Dendritic cell treated with granulocyte-macrophage colony-stimulating factor and Interleukin-4, amounts not matched to agents 40 ng/mL and 50 ng/mL, for 4 days (primary cell): Measurements from ENCODE around the gene PALMD.

ENCODE experiments used
- H3K27ac Mint-ChIP-seq: one replicate; pipeline ENCODE4 v1.8.0; 2022; ENCODE audit warnings: mild to moderate bottlenecking, mixed read lengths
- H3K27me3 Mint-ChIP-seq: one replicate; pipeline ENCODE4 v1.8.0; 2022; ENCODE audit warnings: mild to moderate bottlenecking, mixed read lengths
- H3K36me3 Mint-ChIP-seq: one replicate; pipeline ENCODE4 v1.8.0; 2022; ENCODE audit warnings: low read depth, mixed read lengths
- H3K4me1 Mint-ChIP-seq: one replicate; pipeline ENCODE4 v1.8.0; 2022; ENCODE audit warnings: low read depth, mixed read lengths
- H3K4me3 Mint-ChIP-seq: one replicate; pipeline ENCODE4 v1.8.0; 2022; ENCODE audit warnings: mild to moderate bottlenecking, moderate library complexity, mixed read lengths
- H3K9me3 Mint-ChIP-seq: one replicate; pipeline ENCODE4 v1.8.0; 2022; ENCODE audit warnings: mixed read lengths
- intact Hi-C: fragments of 100-400 bp; cut with micrococcal nuclease; formaldehyde crosslinking; loops from one replicate; pipeline ENCODE4 v1.15.0; 2022

Gene PALMD

GRCh38 chr1:99660496-99660895, 14.6 kb downstream of the PALMD start:
- H3K9me3 Mint-ChIP-seq: no peaks in the 10 kb centered on the region
- H3K27me3 Mint-ChIP-seq: peaks cover 4% of the 10 kb centered on the region
- H3K27ac Mint-ChIP-seq: no peak overlapping the region
- no peak overlapping the region for H3K4me3 Mint-ChIP-seq
- no peaks in the 10 kb centered on the region for H3K4me1 Mint-ChIP-seq
- H3K36me3 Mint-ChIP-seq: no peaks in the 10 kb centered on the region
- intact Hi-C loops: no loop called here

GRCh38 chr1:99661780-99662179, 15.9 kb downstream of the PALMD start:
- Mint-ChIP-seq H3K4me3 (no peak overlapping the region), H3K27me3 (peaks cover 4% of the 10 kb centered on the region), H3K9me3 (no peaks in the 10 kb centered on the region), H3K27ac (no peak overlapping the region), H3K36me3 (no peaks in the 10 kb centered on the region), H3K4me1 (no peaks in the 10 kb centered on the region)
- intact Hi-C loops: no loop called here

GRCh38 chr1:99662539-99663080, 16.7 kb downstream of the PALMD start:
- no peak overlapping the region for H3K27ac Mint-ChIP-seq
- intact Hi-C loops: no loop called here
- no peak overlapping the region for H3K4me3 Mint-ChIP-seq
- H3K4me1 Mint-ChIP-seq: no peaks in the 10 kb centered on the region
- no peaks in the 10 kb centered on the region for H3K36me3 Mint-ChIP-seq
- no peaks in the 10 kb centered on the region for H3K9me3 Mint-ChIP-seq
- H3K27me3 Mint-ChIP-seq: peaks cover 4% of the 10 kb centered on the region

GRCh38 chr1:99663501-99663900, 17.6 kb downstream of the PALMD start:
- H3K4me3 Mint-ChIP-seq: no peak overlapping the region
- intact Hi-C loops: no loop called here
- peaks cover 4% of the 10 kb centered on the region for H3K27me3 Mint-ChIP-seq
- no peaks in the 10 kb centered on the region for H3K9me3 Mint-ChIP-seq
- no peaks in the 10 kb centered on the region for H3K36me3 Mint-ChIP-seq
- no peaks in the 10 kb centered on the region for H3K4me1 Mint-ChIP-seq
- H3K27ac Mint-ChIP-seq: no peak overlapping the region

- intact Hi-C loops: no loop called here
- H3K27me3 Mint-ChIP-seq: no peaks in the 10 kb centered on the region
- H3K9me3 Mint-ChIP-seq: no peaks in the 10 kb centered on the region
- no peaks in the 10 kb centered on the region for H3K4me1 Mint-ChIP-seq
- no peaks in the 10 kb centered on the region for H3K36me3 Mint-ChIP-seq
- H3K4me3 Mint-ChIP-seq: no peak overlapping the region
- H3K27ac Mint-ChIP-seq: no peak overlapping the region
Measured at GRCh38 chr1:99665212-99665611, 19.3 kb downstream of the PALMD start.

- no peaks in the 10 kb centered on the region for H3K9me3 Mint-ChIP-seq
- intact Hi-C loops: no loop called here
- H3K4me1 Mint-ChIP-seq: no peaks in the 10 kb centered on the region
- H3K27ac Mint-ChIP-seq: no peak overlapping the region
- H3K27me3 Mint-ChIP-seq: peaks cover 4% of the 10 kb centered on the region
- no peak overlapping the region for H3K4me3 Mint-ChIP-seq
- no peaks in the 10 kb centered on the region for H3K36me3 Mint-ChIP-seq
Measured at GRCh38 chr1:99669376-99669775, 23.5 kb downstream of the PALMD start.

- intact Hi-C loops: no loop called here
- no peak overlapping the region for H3K27ac Mint-ChIP-seq
- H3K4me1 Mint-ChIP-seq: no peaks in the 10 kb centered on the region
- H3K4me3 Mint-ChIP-seq: no peak overlapping the region
- H3K27me3 Mint-ChIP-seq: peaks cover 4% of the 10 kb centered on the region
- no peaks in the 10 kb centered on the region for H3K36me3 Mint-ChIP-seq
- H3K9me3 Mint-ChIP-seq: no peaks in the 10 kb centered on the region
Measured at GRCh38 chr1:99669821-99670220, 23.9 kb downstream of the PALMD start.

- no peak overlapping the region for H3K27ac Mint-ChIP-seq
- H3K9me3 Mint-ChIP-seq: no peaks in the 10 kb centered on the region
- no peaks in the 10 kb centered on the region for H3K36me3 Mint-ChIP-seq
- intact Hi-C loops: no loop called here
- no peaks in the 10 kb centered on the region for H3K4me1 Mint-ChIP-seq
- peaks cover 4% of the 10 kb centered on the region for H3K27me3 Mint-ChIP-seq
- no peak overlapping the region for H3K4me3 Mint-ChIP-seq
Measured at GRCh38 chr1:99670583-99670982, 24.7 kb downstream of the PALMD start.

GRCh38 chr1:99672038-99672437, 26.1 kb downstream of the PALMD start:
- Mint-ChIP-seq H3K36me3 (no peaks in the 10 kb centered on the region), H3K9me3 (no peaks in the 10 kb centered on the region), H3K4me3 (no peak overlapping the region), H3K27ac (no peak overlapping the region), H3K27me3 (peaks cover 4% of the 10 kb centered on the region), H3K4me1 (no peaks in the 10 kb centered on the region)
- intact Hi-C loops: no loop called here

GRCh38 chr1:99672530-99673213, 26.8 kb downstream of the PALMD start:
- Mint-ChIP-seq H3K4me3 (no peak overlapping the region), H3K36me3 (no peaks in the 10 kb centered on the region), H3K27me3 (peaks cover 4% of the 10 kb centered on the region), H3K27ac (no peak overlapping the region), H3K9me3 (no peaks in the 10 kb centered on the region), H3K4me1 (no peaks in the 10 kb centered on the region)
- intact Hi-C loops: no loop called here

- Mint-ChIP-seq H3K27me3 (peaks cover 4% of the 10 kb centered on the region), H3K9me3 (no peaks in the 10 kb centered on the region), H3K4me1 (no peaks in the 10 kb centered on the region), H3K4me3 (no peak overlapping the region), H3K36me3 (no peaks in the 10 kb centered on the region), H3K27ac (no peak overlapping the region)
- intact Hi-C loops: no loop called here
Measured at GRCh38 chr1:99673315-99673714, 27.4 kb downstream of the PALMD start.

GRCh38 chr1:99674115-99675064, 28.5 kb downstream of the PALMD start:
- H3K36me3 Mint-ChIP-seq: no peaks in the 10 kb centered on the region
- intact Hi-C loops: no loop called here
- H3K4me3 Mint-ChIP-seq: no peak overlapping the region
- peaks cover 4% of the 10 kb centered on the region for H3K27me3 Mint-ChIP-seq
- no peaks in the 10 kb centered on the region for H3K9me3 Mint-ChIP-seq
- H3K4me1 Mint-ChIP-seq: no peaks in the 10 kb centered on the region
- no peak overlapping the region for H3K27ac Mint-ChIP-seq

GRCh38 chr1:99675292-99675691, 29.4 kb downstream of the PALMD start:
- H3K9me3 Mint-ChIP-seq: no peaks in the 10 kb centered on the region
- no peaks in the 10 kb centered on the region for H3K4me1 Mint-ChIP-seq
- H3K27ac Mint-ChIP-seq: no peak overlapping the region
- H3K4me3 Mint-ChIP-seq: no peak overlapping the region
- H3K27me3 Mint-ChIP-seq: peaks cover 4% of the 10 kb centered on the region
- no peaks in the 10 kb centered on the region for H3K36me3 Mint-ChIP-seq
- intact Hi-C loops: no loop called here

- intact Hi-C loops: no loop called here
Measured at GRCh38 chr1:99675994-99676393, 30.1 kb downstream of the PALMD start.

More at GRCh38 chr1:99675994-99676393, 30.1 kb downstream of the PALMD start:
- Mint-ChIP-seq H3K4me3 (no peak overlapping the region), H3K36me3 (no peaks in the 10 kb centered on the region), H3K4me1 (no peaks in the 10 kb centered on the region), H3K27ac (no peak overlapping the region), H3K27me3 (peaks cover 4% of the 10 kb centered on the region), H3K9me3 (no peaks in the 10 kb centered on the region)
